Measurements from ENCODE around the gene TSKS. TPM values are rescaled to one million over a fixed set of nuclear protein-coding genes. Genes with fewer than 3 reads are reported as not detected.

Gene TSKS
- total and polyA plus RNA-seq, 7 donors = 0.18 to 0.27 (median 0.21) TPM; not detected in 3

GRCh38 chr19:49716154-49716553 is 47.0 kb downstream of the TSKS start:
- no peak for TF ChIP-seq CTCF (IDR thresholded peaks at IDR 0.05)
- 73 to 78% (median 77%) methylated on average over 3 of the region's 3 CpGs for WGBS, 3 donors
- intact Hi-C loops (cut with DNase I) = loop anchor here in 1 of 2 donors (10.0 kb wide), 1 partner anchor 89 kb away; no protein-coding TSS in a partner anchor
- Histone ChIP-seq H3K4me3 (no peak overlapping the region), H3K4me1 (no peaks in the 10 kb centered on the region), H3K9me3 (no peaks in the 10 kb centered on the region), H3K27ac (no peak overlapping the region), H3K36me3 (ENCODE audit: insufficient read depth in 1 of 2, low read depth in 1 of 2) (no peaks in the 10 kb centered on the region), H3K27me3 (ENCODE audit: insufficient read depth in 3 of 3, low read length in 2 of 3) (no peaks in the 10 kb centered on the region)
- ATAC-seq (no peak), DNase-seq (no peak)

- no peaks in the 10 kb centered on the region for H3K4me1 ChIP-seq
- WGBS, 3 donors = 39 to 57% (median 53%) methylated on average over 7 to 8 of the region's 8 CpGs
- no peaks in the 10 kb centered on the region for H3K36me3 ChIP-seq (ENCODE audit: insufficient read depth in 1 of 2, low read depth in 1 of 2)
- no peaks in the 10 kb centered on the region for H3K9me3 ChIP-seq
- ATAC-seq (no peak), DNase-seq (no peak)
- no peak overlapping the region for H3K4me3 ChIP-seq
- H3K27me3 ChIP-seq (ENCODE audit: insufficient read depth in 3 of 3, low read length in 2 of 3) = peaks cover 0 to 3% (median 0%) of the 10 kb centered on the region in 3 donors
- intact Hi-C loops (cut with DNase I) = loop anchor here in 1 of 2 donors (10.0 kb wide), 1 partner anchor 91 kb away; no protein-coding TSS in a partner anchor
- TF ChIP-seq CTCF (IDR thresholded peaks at IDR 0.05) = no peak
- no peak overlapping the region for H3K27ac ChIP-seq
Measured at GRCh38 chr19:49713236-49713845, 49.8 kb downstream of the TSKS start.

GRCh38 chr19:49712397-49712859 is 50.7 kb downstream of the TSKS start:
- TF ChIP-seq CTCF (IDR thresholded peaks at IDR 0.05) = no peak
- 34 to 46% (median 37%) methylated on average over 19 to 20 of the region's 20 CpGs for WGBS, 3 donors

GRCh38 chr19:49710372-49710951 is 52.6 kb downstream of the TSKS start:
- Histone ChIP-seq H3K27me3 (ENCODE audit: insufficient read depth in 3 of 3, low read length in 2 of 3) (peaks cover 0 to 3% (median 0%) of the 10 kb centered on the region in 3 donors), H3K4me1 (no peaks in the 10 kb centered on the region), H3K4me3 (no peak overlapping the region), H3K9me3 (no peaks in the 10 kb centered on the region), H3K36me3 (ENCODE audit: insufficient read depth in 1 of 2, low read depth in 1 of 2) (no peaks in the 10 kb centered on the region), H3K27ac (no peak overlapping the region)
- 89 to 90% (median 89%) methylated on average over 20 of the region's 20 CpGs for WGBS, 3 donors
- intact Hi-C loops (cut with DNase I) = loop anchor here in 1 of 2 donors (10.0 kb wide), 1 partner anchor 94 kb away; no protein-coding TSS in a partner anchor
- no peak for ATAC-seq
- TF ChIP-seq CTCF (IDR thresholded peaks at IDR 0.05) = no peak
- no peak for DNase-seq

More at GRCh38 chr19:49712397-49712859, 50.7 kb downstream of the TSKS start:
- intact Hi-C loops (cut with DNase I) = loop anchor here in 1 of 2 donors (10.0 kb wide), 1 partner anchor 92 kb away; no protein-coding TSS in a partner anchor
- Histone ChIP-seq H3K27ac (no peak overlapping the region), H3K4me1 (no peaks in the 10 kb centered on the region), H3K9me3 (no peaks in the 10 kb centered on the region), H3K4me3 (no peak overlapping the region), H3K36me3 (ENCODE audit: insufficient read depth in 1 of 2, low read depth in 1 of 2) (no peaks in the 10 kb centered on the region), H3K27me3 (ENCODE audit: insufficient read depth in 3 of 3, low read length in 2 of 3) (peaks cover 0 to 3% (median 0%) of the 10 kb centered on the region in 3 donors)
- peak in 2 of 4 donors; percentile 39 to 50 for ATAC-seq
- DNase-seq = peak in 1 of 2 donors; percentile 66

Measured in psoas muscle (tissue), 8 donors.